GM18907 (cell line): Measurements from ENCODE around the gene C19orf81.

Source experiments
- ATAC-seq: cut with Tn5 transposase; IDR thresholded peaks from one replicate; pipeline ENCODE4 v1.9.1; 2021; ENCODE audit warnings: mild to moderate bottlenecking, moderate library complexity; ENCODE audit not compliant: unreplicated experiment

C19orf81 gene

GRCh38 chr19:50658441-50659317, 9.4 kb downstream of the C19orf81 start:
- ATAC-seq, result no peak

DNA sequence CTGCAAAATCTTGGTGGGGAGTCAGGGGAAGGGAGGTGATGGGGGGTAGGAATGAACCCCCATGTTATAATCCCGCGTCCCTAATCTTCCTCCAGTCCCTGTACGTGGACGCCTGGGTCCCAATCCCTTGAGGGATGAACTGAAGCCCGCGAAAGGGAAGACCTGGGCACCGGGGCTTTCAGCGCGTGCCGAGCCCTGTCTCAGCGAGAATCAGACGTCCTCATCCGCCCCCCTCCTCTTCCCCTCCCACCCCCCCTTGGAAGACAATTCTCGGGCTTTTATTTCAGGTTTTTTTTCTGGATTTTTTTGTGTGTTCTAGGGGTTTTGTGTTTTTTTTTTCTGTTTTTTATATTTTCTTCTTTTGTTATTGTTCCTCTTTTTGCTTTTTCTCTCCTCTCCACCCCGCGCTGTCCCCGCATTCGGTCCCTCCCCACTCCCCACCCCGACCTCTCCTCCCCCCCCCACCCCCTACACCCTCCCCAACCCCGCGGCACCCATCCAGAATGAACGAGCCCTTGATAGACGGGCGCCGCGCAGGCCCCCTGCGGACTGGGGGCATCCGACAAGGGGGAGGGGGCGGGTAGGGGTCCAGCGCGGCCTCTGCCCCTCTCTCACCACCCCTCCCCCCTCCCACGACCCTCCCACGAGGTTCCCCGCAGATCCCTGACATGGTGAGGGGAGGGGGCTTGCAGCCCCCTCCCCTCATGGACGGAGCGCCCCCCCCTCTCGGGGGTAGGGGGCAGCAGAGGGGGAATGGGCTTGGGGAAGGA, 10.3 kb downstream of the C19orf81 start:
- ATAC-seq, result no peak

DNA sequence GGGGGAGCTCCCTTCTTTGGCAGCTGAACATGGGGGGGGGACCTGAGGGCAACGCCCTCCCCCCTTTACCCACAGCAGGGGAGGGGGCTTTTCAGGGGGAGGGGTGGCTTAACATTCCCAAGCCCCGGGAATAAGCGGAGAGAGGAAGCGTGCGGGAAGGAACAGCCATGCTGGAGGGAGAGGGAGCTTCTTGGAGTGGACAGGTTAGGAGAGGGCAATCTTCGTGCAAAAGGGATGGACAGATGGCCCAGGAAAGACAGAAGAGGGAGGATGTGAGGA, 10.8 kb downstream of the C19orf81 start:
- no peak for ATAC-seq

DNA sequence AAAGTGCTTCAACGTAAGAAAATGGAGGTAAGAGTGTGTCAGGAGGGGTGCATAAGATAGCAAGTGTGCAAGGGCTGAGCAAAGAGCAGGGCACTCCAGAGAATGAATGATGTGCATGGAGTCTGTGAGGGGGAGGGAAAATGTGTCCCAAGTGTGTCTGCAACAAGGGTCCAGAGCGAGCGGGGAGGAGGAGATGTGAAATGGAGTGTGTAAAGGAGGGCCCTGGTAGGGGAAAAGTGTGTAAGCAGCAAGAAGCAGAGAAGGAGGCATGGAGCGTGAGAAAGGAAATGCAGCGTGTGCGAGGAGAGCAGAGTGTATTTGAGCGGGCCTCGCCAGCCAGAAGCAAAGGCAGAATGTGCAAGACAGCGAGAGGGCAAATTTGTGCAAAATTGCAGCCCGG, 11.8 kb downstream of the C19orf81 start:
- ATAC-seq, result no peak

GRCh38 chr19:50661766-50662650, 12.8 kb downstream of the C19orf81 start:
- ATAC-seq, result no peak

- no peak for ATAC-seq
Measured at GRCh38 chr19:50662651-50663481, 13.6 kb downstream of the C19orf81 start.

DNA sequence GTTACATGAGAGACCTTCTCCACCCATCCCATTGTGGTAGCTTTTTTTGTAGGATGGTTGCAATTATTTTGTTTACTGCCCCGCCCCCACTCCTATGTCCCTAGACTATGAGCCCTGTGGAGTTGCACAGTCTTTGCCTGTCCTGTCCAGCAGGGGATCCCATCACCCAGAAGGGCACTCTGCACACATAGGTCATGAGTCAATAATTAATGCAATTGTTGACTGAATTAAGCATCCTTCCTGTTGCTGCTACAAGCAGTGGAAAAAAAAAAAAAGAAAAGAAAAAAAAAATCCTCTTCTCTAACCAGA, 14.2 kb downstream of the C19orf81 start:
- ATAC-seq, result no peak

GRCh38 chr19:50664204-50664603, 15.0 kb downstream of the C19orf81 start:
- ATAC-seq, result no peak

DNA sequence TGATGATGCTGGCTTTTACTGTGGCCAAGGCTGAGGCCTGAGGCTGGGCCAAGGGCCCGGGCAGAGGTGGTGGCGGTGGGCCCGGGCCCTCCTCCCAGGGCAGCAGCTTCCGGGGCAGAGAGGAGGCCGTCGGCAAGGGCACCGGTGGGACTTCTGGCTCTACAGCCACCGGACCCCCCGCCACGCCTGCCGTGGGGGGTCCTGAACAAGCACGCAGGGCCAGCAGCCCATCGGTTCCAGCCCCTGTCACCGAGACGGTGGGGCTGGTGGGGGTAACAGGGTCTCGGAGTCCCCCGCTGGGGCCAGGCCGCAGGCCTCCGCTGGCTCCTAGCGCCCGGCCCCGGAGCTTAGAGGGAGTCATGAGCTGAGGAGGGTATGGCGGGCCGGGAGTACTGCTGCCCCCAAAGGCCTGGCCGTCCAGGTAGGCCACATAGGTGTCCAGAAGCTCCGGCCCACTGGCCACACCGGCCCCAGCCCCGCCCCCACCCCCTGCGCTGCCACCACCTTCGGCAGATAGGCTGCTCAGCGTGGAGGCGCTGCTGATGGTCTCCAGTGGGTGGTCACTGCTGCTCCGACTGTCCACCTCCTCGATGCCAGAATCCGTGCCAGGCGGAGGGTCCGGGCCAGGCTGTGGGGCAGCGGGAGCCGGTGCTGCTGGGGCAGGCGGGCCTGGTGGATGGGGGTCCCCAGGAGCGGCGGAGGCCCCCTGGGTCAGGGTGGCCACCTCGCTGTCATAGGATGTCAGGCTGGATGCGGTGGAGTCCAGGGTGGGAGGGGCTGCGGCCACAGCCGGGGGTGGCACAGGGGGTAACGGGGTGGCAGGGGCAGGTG, 17.3 kb downstream of the C19orf81 start:
- ATAC-seq, result no peak

DNA sequence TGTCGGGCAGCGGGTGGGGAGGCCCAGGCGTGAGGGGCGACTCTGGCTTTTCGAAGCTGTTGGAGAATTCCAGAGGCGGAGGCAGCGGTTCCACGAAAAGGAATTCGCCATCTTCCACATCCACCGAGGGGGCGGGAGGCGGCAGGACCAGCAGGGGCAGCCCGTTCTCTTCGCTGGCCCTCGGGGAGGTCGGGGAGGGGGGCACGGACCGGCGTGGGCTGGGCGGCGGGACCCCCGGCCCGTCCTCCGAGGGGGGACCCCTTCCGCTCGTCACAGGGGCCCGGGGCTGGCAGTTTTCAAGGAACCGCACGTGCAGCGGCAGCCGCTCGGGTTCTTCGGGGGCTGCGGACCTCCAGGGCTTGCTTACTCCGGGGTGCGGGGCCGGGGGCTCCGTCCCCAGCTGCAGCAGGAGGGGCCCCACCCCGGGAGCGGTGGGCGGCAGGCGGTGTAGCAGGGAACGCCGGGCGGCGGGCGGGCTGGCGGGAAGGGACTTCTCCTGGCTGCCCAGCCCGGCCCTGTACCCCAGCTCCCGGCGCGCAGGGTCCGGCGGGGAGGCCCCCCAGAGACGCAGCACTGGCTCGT, 18.0 kb downstream of the C19orf81 start:
- ATAC-seq, result no peak

DNA sequence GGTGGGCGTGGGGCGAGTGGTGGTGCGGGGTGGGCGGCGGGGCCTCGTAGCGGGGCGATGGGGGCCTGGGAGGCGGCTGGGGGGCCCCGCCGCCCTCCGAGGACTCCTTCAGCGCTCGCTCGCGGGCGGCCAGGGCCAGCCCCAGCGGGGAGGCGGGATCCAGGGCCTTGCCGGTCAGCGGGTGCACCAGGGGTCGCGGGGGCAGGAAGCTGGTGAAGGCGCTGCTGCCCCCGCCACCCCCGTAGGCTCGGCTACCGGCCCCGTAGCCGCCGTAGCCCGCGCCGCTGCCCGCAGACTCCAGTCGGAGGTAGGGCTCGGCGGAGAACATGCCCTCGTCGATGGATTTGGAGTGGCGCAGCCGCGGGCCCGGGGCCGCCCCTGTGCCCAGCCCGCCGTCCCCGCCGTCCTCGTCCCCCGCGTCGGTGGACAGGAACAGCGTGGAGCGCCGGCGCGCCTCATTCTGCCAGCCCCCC, 18.6 kb downstream of the C19orf81 start:
- no peak for ATAC-seq

DNA sequence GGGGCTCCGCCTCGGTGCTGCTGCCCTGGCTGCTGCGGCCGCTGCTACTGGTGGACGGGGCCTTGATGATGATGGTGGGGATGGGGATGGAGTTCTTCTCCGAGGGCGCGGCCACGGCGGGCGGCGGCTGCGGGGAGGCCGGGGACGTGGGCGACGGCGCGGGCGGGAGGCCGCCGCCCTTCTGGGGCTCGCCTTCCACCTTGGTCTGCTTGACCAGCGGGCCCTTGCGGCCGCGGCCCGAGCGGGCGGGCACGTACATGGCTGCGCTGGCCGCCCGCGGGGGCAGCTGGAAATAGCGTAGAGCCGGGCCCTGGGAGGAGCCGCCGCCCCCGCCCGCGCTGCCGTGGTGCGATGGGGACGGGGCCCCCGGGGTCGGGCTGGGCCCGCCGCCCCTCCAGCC, 19.2 kb downstream of the C19orf81 start:
- ATAC-seq, result no peak

DNA sequence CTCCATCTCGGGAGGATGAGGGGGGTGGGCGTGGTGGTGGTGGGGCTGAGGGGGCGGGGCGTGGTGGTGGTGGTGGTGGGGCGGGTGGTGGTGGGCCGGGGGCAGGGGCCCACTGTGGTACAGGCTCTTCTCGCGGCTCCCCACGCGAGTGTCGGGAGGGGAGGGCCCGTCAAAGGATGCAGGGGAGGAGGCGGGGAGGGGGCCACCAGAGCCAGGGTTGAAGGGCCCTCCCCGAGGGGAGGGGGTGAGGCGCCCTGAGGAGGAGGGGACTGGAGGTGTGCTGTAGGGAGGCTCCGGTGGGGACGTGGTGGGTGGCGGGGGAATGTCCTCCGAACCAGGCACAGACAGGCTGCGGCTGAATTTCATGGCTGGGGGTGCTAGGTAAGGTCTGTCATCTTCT, 19.6 kb downstream of the C19orf81 start:
- no peak for ATAC-seq

- no peak for ATAC-seq
Measured at GRCh38 chr19:50669302-50670101, 20.3 kb downstream of the C19orf81 start.

GRCh38 chr19:50670102-50670380, 20.8 kb downstream of the C19orf81 start:
- no peak for ATAC-seq

- no peak for ATAC-seq
Measured at GRCh38 chr19:50673118-50673517, 23.9 kb downstream of the C19orf81 start.

GRCh38 chr19:50676625-50677197, 27.5 kb downstream of the C19orf81 start:
- no peak for ATAC-seq

GRCh38 chr19:50677636-50678035, 28.4 kb downstream of the C19orf81 start:
- ATAC-seq, result no peak
